WTC11 (cell line): ENCODE data around the gene PC.

Experiments used
- CTCF ChIP-seq: fragments of 200-600 bp; IDR thresholded peaks from 2 replicates; pipeline ENCODE4 v1.8.0; 2022; ENCODE audit warnings: antibody characterized with exemption
- FOXK1 ChIP-seq: sonication (generic); formaldehyde crosslinking; IDR thresholded peaks from 2 replicates; pipeline ENCODE4 v1.8.0; 2022; ENCODE audit warnings: mild to moderate bottlenecking, moderate library complexity, missing genetic modification reagents
- IRF1 ChIP-seq: sonication (generic); formaldehyde crosslinking; IDR thresholded peaks from 2 replicates; pipeline ENCODE4 v1.8.0; 2023; ENCODE audit warnings: missing genetic modification reagents
- NFYB ChIP-seq: sonication (generic); formaldehyde crosslinking; conservative IDR thresholded peaks from 2 replicates; pipeline ENCODE4 v1.8.0; 2022; ENCODE audit warnings: low read depth, missing genetic modification reagents
- NR1H2 ChIP-seq: sonication (generic); formaldehyde crosslinking; IDR thresholded peaks from 2 replicates; pipeline ENCODE4 v1.9.0; 2021; ENCODE audit warnings: mild to moderate bottlenecking, moderate library complexity, missing genetic modification reagents
- PREB ChIP-seq: sonication (generic); formaldehyde crosslinking; IDR thresholded peaks from 2 replicates; pipeline ENCODE4 v1.8.1; 2022; ENCODE audit warnings: mild to moderate bottlenecking, missing genetic modification reagents, moderate library complexity, borderline replicate concordance
- SMAD3 ChIP-seq: sonication (generic); formaldehyde crosslinking; IDR thresholded peaks from 2 replicates; pipeline ENCODE4 v1.8.0; 2022; ENCODE audit warnings: missing genetic modification reagents, mild to moderate bottlenecking, borderline replicate concordance
- SP1 ChIP-seq: sonication (generic); formaldehyde crosslinking; conservative IDR thresholded peaks from 2 replicates; pipeline ENCODE4 v1.8.1; 2022; ENCODE audit warnings: missing genetic modification reagents
- TCF7 ChIP-seq: sonication (generic); formaldehyde crosslinking; IDR thresholded peaks from 2 replicates; pipeline ENCODE4 v1.8.0; 2022; ENCODE audit warnings: mild to moderate bottlenecking, low read depth, missing genetic modification reagents, moderate library complexity
- TP53 ChIP-seq: sonication (generic); formaldehyde crosslinking; IDR thresholded peaks from 2 replicates; pipeline ENCODE4 v1.8.1; 2023; ENCODE audit warnings: mild to moderate bottlenecking, missing genetic modification reagents
- USF2 ChIP-seq: sonication (generic); formaldehyde crosslinking; IDR thresholded peaks from 2 replicates; pipeline ENCODE4 v1.8.1; 2023; ENCODE audit warnings: mild to moderate bottlenecking, missing genetic modification reagents, moderate library complexity

GRCh38 chr11:66987924-66988637 is 29.9 kb upstream of the PC start:
- TF ChIP-seq SP1 (no peak), USF2 (no peak), CTCF (no peak), TP53 (CRISPR knock-in tag) (no peak), NFYB (CRISPR knock-in tag) (no peak), PREB (CRISPR knock-in tag) (no peak), SMAD3 (no peak), NR1H2 (CRISPR knock-in tag) (no peak), IRF1 (no peak), TCF7 (no peak), FOXK1 (CRISPR knock-in tag) (no peak)
